Retina (tissue), 1 donor: ENCODE data around the gene ERVFRD-1.

Experiments
- DNase-seq: peaks from one replicate; pipeline ENCODE4 v3.0.0-alpha.2; 2016

Gene ERVFRD-1

DNA sequence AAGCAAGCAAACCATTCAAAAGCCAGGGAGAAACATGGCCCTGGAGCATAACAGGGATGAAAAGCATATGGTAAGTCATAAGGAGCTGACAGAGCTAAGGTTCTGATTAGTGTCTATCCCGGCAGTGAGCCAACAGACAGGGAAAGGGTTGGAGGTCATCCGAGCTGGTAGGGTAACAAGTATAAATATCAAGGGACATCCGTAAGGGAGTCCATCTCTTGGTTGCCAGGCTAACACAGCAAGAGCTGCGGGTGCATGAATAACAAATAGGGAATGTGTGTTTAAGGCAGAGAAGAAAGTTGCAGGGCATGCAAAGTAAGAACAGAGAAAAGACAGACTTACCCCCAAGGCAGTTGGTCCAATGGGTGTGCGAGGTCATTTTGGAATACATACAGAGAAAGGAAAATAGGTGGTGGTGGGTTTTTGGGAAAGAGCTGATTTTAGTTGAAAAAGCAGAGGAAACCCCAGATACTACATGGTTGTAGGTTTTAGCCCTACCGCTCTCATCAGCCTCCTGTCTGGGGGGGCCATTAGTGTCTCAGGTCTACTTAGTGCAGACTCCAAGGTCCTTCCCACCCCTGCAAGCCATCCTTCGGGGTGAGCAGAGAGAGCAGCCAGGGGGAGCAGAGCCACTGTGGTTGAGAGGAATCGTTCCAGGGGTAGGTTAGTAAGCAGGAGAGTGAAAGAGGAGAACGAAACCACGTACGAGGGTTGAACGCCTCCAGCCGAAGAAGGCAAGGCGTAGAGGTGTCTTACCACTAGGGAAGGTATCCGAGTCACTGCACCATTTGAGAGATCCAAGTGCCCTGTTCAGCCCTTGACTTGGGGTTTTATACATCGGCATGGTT, at the start of gene ERVFRD-1:
Gene ERVFRD-1, minus strand, starts transcription at position 805 of the 848 bp plus-strand sequence. CDS start 6,415 bp downstream, outside the sequence.
- no peak for DNase-seq

DNA sequence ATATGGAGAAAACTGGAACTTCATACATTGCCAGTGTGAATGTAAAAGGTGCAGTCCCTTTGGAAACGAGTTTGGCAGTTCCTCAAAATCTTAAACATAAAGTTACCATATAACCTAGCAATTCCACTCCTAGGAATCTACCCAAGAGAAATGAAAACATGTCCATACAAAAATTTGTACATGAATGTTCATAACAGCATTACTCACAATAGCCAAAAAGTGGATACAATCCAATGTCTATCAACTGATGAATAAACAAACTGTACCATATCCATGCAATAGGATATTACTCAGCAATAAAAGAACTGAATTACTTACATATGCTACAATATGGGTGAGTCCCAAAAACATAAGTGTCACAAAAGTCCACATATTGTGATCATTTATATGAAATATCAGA, 48.7 kb upstream of the ERVFRD-1 start:
- DNase-seq: no peak

DNA sequence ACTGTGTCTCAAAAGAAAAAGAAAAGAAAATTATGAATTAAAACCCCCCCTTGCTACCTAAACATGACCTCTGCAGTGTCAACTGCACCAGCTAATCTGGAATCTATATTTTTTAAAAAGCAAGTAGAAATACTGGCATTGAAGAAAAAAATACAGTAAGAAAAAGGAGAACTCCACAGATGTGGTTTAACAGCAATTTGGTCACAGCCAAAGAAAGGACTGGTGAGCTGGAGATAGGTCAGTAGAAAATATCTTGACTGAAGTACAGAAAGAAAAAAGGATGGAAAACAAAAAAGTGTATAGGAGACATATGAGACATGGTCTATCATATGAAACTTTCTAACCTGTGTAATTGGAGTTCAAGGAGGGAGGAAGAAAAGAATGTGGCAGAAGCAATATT, 44.1 kb upstream of the ERVFRD-1 start:
- no peak for DNase-seq

DNA sequence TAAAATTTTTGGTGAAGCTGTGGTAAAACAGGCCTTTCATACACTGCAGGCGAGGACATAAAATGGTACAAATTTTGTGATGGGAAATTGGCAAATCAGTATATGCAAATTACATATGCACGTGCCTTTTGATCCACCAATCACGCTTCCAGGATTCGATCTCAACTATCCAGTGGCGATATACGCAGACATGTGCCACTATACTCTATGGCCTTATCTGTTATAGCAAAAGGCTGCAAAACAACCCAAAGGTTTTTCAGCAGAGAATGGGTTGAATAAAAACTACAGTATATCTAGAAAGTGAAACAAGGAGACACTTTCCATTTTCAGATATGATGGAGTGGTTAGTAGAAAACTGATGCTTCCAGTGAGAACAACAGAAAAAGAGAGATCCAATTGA, 41.9 kb upstream of the ERVFRD-1 start:
- no peak for DNase-seq

- no peak for DNase-seq
Observed at GRCh38 chr6:11152581-11152980, 41.1 kb upstream of the ERVFRD-1 start.

GRCh38 chr6:11151488-11151887, 40.0 kb upstream of the ERVFRD-1 start:
- no peak for DNase-seq

DNA sequence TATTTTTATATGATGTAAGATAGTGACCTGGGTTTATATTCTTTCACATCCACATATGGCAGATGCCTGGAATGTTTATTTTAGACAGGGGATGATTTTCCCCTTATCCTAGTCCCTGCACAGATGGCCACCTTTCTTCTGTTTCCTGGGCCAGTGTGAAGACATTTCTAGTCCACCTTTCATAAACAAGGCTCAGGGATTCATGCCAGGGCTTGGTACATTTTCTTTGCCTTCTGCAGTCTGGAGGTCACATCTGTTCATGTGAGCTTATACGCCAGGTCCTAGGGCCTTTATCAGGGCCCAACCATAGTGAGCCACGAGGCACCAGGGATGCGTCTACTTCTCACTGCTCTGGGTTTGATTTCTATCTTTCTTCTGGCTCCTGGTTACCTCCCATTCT, 38.0 kb upstream of the ERVFRD-1 start:
- DNase-seq: no peak

DNA sequence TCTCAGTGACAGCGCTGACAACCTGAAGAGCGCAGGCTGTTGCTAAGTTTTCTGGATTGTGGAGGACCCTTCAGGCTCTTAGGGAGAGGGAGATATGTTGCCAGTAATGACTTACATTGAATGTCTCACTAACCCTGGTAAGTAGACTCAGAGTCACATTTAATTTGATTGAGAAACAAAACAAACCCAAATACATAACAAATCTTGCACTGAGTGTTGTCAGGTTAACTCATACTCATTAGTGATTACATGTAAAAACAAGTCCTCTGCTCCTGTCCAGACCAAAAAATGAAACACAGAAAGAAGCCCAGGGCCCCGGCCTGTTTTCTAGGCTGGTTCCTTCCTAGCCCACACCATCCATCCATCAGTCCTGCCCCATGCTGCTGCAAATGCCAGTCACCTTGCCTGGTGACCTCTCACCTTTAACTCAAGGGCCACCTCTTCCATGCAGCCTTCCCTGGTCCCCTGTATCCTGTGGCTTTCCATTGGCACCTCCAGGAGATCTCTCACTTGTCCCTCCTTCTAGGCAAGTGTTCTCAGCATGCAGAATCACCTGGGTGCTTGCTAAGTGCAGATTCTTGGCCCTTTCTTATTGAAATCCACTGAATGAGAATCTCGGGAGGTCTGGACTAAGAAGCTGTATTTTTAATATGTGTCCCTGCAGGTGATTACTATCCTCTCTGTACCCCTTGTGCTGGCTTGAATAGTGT, 34.7 kb upstream of the ERVFRD-1 start:
- DNase-seq: no peak

DNA sequence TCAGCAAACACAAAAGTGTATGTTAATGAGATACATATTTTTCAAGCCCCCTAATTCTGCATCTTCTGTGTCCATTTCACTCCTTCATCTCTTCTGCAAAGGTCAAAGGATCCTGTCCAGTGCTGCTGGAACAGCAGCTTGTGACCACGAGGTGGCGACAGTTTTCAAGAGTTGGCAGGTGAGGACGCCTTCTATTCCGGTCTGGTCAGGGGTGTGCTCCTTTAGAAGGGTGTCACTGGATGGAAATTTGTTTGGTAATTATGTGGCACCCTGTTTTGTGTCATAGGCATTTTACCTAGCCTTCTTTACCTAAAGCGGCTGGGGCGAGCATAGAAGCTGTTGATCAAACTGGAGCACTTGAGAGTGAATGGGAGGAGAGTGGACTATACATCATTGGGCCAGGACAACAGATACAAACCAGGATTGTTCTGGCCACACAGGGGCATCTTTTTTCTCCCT, 32.9 kb upstream of the ERVFRD-1 start:
- peak; percentile 76 for DNase-seq

DNA sequence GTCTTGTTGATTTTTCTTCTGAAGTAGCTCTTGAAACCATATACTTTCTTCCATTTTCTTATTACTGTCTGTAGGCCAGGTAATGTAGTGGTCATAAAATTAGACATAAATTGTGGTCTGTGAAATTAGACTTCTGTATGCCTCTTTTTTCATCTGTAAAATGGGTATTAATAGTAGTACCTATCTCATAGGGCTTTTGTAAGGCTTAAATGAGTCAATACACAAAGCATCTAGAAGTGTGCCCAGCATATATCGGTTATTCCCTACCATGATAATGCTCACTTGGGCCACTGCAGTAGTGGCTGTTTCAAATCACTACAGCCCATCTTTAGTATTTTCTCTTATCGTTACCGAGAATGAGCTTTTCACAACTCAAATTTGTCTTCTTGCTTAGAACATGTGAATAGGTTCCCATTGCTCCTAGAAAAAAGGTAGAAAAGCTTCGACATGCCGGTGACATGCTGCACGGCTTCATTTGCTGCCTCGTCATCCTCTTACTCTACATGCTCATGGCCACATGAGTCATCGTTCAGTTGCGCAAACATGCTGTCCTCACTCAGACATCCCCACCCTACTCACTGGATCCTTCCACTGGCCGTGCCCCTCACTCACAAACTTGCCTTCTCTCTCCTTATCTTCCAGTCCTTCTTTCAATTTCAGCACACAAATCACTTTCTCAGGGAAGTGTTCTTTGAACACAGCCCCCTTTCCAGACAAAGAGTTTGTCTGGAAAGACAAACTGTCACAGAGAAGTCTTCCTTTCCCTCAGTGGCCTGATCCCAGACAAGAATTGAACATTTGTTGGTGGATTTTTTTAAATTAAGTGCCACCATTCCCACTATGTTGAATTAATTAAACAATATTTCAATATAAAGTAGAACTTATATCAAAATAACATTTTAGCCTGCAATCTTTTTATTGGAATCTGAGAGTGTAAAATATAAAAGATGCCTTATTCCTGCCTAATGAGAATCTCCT, 32.2 kb upstream of the ERVFRD-1 start:
- DNase-seq: no peak

GRCh38 chr6:11142296-11143027, 30.9 kb upstream of the ERVFRD-1 start:
- DNase-seq: no peak

DNA sequence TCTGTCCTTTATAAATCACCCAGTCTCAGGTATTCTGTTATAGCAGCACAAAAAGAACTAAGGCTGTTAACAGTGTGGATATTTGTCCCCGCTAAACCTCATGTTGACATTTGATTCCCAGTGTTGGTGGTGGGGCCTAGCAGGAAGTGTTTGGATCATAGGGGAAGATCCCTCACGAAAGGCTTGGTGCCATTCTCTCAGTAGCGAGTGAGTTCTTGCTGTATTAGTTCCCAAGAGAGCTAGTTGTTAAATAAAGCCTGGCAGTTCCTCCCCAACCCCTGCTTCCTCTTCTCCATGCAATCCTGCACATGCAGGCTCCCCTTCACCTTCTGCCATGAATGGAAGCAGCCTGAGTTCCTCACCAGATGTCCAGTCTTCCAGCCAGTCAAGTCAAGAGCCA, 29.8 kb upstream of the ERVFRD-1 start:
- no peak for DNase-seq

DNA sequence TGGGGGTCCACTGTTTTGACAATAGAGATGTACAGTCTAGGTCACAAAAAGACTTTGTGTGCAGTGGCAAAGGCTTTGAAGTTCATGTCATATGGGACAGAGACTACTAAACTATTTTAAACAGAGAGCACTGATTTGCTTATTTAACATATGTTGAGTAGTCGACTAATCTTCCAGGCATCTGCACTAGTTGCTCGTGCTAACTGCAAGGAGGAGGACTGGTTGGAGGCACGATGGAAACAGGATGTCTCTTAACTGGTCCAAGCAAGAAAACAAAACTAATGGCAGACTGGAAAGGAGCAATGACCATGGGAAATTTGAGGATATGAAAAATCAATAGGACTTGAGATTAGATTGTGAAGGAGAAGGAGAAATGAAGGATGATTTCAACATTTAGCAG, 28.5 kb upstream of the ERVFRD-1 start:
- no peak for DNase-seq

- no peak for DNase-seq
Observed at GRCh38 chr6:11139051-11139960, 27.8 kb upstream of the ERVFRD-1 start.

- DNase-seq: no peak
Observed at GRCh38 chr6:11136809-11137208, 25.3 kb upstream of the ERVFRD-1 start.

- DNase-seq: no peak
Observed at GRCh38 chr6:11133281-11133680, 21.8 kb upstream of the ERVFRD-1 start.

- no peak for DNase-seq
Observed at GRCh38 chr6:11132194-11132888, 20.8 kb upstream of the ERVFRD-1 start.

GRCh38 chr6:11130605-11131004, 19.1 kb upstream of the ERVFRD-1 start:
- no peak for DNase-seq

DNA sequence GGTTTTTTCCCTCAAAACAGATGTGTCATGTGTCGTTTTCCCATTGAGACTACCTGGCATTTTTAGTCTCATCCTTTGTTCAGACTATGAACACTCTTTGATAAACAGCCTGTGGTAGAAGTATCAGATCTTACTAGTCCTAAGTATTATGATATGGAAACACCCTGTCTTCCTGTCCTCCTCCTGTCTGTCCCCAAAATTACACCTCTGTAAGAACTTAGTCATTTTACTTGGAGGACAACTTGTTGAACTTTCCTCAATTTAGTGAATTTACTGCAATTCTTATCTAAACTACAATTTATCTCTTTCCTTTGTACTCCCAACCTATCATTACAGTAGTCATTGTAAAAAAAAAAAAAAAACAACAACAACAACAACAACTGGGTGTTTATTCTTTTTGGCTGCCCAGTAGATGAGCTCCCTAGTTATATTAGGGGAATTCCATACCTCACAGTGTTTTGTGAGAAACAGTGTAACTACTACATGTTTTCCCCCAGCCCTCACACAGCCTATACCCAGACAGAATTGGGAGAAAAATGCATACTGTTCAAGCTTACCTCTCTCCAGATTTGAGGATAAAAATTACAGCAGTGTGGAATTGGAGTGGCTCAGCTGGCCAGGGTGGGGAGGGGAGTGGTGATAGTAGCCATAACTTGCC, 18.5 kb upstream of the ERVFRD-1 start:
- no peak for DNase-seq

DNA sequence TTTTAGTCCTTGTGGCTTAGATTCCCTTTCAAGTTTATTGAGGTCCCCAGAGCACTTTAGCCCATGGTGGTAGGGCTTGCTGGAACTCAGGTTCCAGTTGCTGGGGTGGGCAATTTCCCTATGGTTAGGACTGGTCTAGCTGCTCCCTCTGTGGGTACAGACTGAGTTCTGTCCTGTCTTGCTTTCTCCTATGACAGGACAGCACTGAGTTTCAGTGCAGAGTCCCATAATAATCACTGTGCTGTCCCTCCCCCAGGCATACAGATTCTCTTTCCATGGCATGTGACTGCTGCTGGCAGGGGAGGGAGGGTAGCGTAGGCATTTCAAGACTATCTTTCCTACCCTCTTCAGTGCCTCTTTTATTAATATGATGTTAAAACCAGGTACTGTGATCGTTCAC, 17.1 kb upstream of the ERVFRD-1 start:
- DNase-seq: no peak
